NCI-H748 (cell line): ENCODE measurements around the gene SUFU.

ENCODE experiments used
- DNase-seq: peaks from one replicate; lab custom pipeline; 2025; ENCODE audit not compliant: unreplicated experiment; lab: John Stamatoyannopoulos, UW

The SUFU gene

DNA sequence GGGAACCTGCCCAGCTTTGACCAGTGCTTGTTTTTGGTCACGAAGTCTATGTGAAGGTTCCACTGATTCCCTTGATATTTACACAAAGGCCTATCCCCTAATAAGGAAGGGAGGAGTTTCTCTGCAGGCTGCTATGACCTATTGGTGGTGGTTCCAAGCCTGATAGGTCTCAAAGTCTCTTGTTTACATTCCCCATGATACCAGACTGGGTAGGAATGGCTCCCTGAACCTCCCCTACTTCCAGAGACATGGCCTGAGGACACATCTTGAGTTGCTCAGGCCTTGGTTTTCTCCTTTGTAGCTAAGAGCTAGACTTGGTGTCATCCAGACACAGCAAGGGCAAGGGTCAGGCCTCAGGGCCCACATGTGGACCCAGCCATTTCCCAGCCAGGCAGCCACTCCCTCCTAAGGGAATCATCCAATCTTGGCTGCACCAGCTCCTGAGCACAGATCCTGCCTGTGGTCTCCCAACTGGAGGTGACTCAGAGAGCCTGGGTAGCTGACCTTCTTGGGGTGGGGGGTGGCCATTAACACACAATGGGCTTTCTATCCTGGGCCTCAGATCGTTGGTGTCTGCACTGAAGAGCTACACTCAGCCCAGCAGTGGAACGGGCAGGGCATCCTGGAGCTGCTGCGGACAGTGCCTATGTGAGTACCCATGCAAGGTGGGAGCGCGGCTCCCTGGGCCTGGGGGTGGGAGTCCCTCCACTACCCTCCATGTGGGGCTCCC, 89.5 kb downstream of the SUFU start:
- no peak for DNase-seq

DNA sequence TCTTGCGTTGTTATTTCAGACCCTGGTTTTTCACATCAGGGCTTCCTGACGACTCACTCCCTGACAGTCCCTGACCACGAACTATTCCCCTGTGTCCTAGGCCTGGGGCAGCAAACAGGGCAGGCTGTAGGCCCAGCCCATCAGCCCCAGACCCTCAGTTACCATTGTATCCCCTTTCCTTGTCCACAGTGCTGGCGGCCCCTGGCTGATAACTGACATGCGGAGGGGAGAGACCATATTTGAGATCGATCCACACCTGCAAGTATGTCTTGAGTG, 90.0 kb downstream of the SUFU start:
- no peak for DNase-seq

- no peak for DNase-seq
Measured at GRCh38 chr10:102595293-102595692, 91.5 kb downstream of the SUFU start.

DNA sequence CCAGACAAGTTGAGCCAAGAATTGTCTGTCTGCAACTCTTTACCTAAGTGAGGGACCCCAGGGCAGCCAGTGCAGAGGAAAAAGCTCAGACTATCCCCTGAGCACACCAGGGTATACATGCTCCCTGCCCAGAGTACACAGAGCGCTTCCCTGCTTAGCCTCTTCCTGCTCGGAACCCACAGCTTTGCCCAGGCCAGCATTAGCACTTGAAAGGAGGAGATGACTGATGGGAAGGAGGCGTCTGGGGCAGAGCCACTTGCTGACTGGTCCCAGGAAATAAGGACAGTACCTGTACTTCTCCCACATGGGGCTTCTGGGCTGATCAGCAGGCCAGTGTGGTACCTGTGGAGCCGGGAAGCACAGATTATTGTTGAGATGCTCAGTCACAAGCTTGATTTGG, 92.1 kb downstream of the SUFU start:
- DNase-seq = no peak

- DNase-seq = peak; percentile 65
Measured at GRCh38 chr10:102596506-102596971, 92.8 kb downstream of the SUFU start.

DNA sequence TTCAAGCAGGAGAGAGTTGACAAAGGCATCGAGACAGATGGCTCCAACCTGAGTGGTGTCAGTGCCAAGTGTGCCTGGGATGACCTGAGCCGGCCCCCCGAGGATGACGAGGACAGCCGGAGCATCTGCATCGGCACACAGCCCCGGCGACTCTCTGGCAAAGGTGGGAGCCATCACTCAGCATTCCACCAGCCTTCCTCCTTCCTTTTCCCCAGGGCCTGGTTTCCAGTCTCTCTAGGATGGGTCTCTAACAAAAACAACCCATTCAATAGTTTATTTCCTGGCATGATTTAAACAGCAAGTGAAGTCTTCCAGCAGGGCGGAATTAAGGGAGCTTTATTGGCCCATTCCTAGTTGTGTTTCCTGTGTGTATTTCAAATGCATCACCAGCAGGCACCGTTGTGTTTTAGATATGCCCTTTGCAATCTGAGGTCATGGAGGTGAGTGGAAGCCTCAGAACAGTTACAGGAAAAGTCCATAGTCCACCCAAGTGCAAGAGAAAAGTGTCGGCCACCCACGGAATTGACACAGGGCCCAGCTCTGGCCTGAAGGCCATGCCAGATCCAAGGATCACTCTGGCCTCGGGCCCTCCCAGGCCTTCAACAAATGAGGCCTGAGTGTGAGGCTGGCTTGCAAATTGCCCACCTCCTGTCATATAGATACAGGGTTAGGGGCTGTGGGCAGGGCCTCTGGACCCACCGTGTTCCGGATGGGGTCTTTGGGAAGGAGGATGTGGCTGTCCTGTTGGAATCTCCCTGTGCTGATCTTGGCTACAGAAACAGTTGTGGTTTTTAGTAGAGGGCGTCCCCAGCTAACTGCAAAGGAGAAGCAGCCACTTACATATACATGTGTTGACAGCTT, 93.6 kb downstream of the SUFU start:
- DNase-seq = no peak

GRCh38 chr10:102598243-102598642, 94.5 kb downstream of the SUFU start:
- DNase-seq = no peak

GRCh38 chr10:102599565-102600327, 96.0 kb downstream of the SUFU start:
- DNase-seq = no peak

DNA sequence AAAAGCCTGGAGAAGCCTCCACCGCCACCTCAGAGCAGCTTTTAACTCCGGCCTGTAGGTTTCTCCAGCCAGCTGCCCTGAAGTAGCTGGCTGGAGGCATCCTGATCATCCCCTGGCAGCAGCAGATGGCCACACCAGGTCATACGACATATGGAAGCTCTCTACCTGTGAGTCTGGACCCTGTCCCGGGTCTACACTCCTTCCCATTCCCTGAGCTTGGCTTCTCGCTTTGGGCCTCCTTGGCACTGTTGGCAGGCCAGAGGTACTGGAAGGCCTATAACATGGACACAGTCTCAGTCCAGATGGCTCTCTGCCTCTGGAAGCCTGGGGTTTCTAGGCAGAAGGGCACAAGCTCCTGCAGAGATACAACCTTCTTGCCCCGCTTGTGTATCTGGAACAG, 97.0 kb downstream of the SUFU start:
- no peak for DNase-seq

DNA sequence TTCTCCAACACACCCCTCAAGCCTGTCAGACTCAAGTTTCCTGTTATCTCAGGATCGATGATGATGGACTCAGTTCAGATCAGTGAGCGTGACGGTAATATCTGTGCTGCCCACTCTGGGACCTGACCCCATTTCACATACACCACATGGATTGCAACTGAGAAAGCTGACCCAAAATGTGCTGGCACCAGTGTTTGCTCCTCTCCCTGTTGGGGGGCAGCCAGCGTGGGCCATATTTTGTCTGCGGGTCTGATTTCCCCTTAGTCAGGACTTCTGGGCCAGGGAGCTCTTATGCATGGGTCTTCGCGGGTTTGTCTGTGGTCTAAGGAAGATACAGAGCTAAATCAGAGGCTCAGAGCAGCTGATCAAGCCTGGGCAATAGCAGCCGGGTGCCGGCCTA, 97.9 kb downstream of the SUFU start:
- no peak for DNase-seq

- no peak for DNase-seq
Measured at GRCh38 chr10:102602272-102603045, 98.7 kb downstream of the SUFU start.

GRCh38 chr10:102603946-102604345, 100.2 kb downstream of the SUFU start:
- DNase-seq = no peak

DNA sequence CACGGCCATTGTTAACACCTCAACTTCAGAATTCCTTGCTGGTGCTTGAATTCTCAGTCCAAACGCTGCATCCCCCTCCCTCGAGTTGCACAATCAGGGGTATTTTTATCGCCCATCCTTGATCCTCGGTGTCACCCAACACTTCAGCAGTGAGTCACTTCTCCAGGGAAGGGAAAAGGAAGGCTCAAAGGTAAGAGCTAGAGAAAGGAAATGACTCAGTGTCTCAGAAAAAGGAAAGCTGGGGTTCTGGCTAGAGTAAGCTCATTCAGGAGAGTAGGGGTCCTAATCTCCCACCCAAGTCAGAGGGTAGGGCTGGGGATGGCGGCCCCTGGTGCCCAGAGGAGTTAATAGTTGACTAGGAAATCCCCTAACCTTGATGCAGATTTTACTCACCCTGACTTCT, 100.7 kb downstream of the SUFU start:
- no peak for DNase-seq

- no peak for DNase-seq
Measured at GRCh38 chr10:102605712-102606111, 101.9 kb downstream of the SUFU start.

DNA sequence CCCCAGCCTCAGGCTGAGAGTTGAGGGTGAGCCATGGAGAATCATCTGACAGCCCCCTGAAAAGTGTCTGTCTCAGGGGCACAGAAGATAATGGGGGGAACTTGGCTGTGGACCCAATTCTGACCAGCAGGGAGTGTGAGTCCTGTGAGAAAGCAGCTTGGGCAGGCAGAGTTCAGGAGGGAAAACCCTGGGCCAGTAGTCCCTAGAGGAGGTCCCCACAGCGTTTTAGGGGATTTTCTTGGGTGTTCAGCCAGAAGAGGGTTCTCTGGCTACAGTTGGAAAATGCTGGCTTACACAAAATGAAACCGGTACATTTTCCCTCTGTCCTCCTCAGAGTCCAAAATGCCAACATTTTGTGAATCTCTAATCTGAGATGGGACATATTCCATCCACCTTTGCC, 104.7 kb downstream of the SUFU start:
- no peak for DNase-seq

DNA sequence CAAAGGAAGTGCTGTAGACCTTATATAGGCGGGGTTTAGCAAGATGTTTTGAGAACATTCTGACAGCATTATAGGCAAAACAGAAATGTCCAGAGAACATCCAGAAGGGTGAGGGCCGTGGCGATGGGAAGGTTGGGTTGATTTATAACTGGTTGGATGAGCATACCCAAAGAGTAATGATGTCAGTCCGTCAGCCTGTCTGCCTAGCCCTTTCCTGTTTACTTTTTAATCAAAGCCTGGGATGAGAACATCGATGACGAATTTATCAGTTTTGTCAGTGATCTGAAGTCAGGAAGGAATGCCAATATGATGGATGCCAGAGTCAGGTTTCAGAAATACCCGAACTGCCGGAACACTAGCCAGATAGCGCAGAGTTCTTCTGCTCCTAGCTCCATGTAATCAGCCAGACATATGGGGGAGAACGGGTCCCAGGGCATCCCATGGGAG, 106.7 kb downstream of the SUFU start:
- DNase-seq = no peak

DNA sequence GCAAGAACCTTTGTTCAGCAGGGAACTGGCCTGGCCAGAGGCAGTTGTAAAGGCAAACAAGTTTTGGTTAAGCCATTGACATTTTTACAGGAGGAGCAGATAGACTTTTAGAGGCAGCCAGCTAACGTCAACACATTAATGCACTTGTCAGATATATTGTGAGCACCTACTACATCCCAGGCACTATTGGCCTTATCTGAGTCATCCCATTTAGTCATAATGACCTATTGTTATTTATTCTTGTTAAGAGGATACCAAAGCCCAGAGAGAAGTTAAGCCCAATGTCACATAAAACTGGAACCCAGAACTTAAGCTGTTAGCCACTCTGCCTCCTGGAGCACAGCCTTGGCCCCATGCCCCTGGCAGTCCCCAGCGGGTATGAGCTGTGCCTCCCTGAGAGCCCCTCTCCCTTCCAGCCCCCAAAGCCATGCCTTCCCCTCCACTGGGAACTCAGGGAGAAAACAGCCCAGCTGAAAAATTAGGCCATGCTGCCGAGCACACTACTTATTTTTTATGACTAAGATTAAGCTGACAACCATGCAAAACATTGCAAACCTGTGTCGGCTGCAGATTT, 107.8 kb downstream of the SUFU start:
- no peak for DNase-seq

- no peak for DNase-seq
Measured at GRCh38 chr10:102612964-102613275, 109.1 kb downstream of the SUFU start.

- DNase-seq = no peak
Measured at GRCh38 chr10:102613286-102613685, 109.5 kb downstream of the SUFU start.

- no peak for DNase-seq
Measured at GRCh38 chr10:102613785-102614184, 110.0 kb downstream of the SUFU start.

DNA sequence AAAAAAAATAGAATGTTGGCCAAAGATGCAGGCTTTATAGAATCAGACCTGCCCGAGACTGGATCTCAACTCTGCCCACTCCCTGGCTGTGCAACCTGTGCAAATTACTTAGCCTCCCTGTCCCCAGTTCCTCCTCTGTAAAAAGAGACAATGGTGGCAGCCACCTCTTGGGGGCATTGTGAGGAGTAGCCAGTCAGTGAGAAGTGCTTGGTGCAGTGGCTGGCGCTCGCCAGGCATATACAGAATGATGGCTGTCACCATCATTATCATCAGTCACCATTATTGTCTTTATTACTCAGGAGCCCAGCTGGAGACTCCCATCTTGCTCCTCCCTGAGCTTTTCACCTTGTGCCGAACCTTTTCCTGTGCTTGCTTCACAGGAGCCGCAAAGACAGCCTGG, 111.1 kb downstream of the SUFU start:
- no peak for DNase-seq
